ENCODE data around the gene TOP1.

TOP1 gene

GRCh38 chr20:41118632-41119031 is 90.0 kb downstream of the TOP1 start:
- TF ChIP-seq CTCF (IDR thresholded peaks at IDR 0.05; ENCODE audit: control insufficient read depth, insufficient read depth, low read depth, low read length, missing control alignments), result no peak
- no peak overlapping the region for H3K4me3 ChIP-seq (ENCODE audit: control insufficient read depth, low read depth, low read length)
- DNase-seq (ENCODE audit: low read depth), result no peak

- H3K4me3 ChIP-seq (ENCODE audit: control insufficient read depth, low read depth, low read length), result no peak overlapping the region
- no peak for DNase-seq (ENCODE audit: low read depth)
- TF ChIP-seq CTCF (IDR thresholded peaks at IDR 0.05; ENCODE audit: control insufficient read depth, insufficient read depth, low read depth, low read length, missing control alignments), result no peak
These were observed 91.3 kb downstream of the TOP1 start for GRCh38 chr20:41119614-41120561.

DNA sequence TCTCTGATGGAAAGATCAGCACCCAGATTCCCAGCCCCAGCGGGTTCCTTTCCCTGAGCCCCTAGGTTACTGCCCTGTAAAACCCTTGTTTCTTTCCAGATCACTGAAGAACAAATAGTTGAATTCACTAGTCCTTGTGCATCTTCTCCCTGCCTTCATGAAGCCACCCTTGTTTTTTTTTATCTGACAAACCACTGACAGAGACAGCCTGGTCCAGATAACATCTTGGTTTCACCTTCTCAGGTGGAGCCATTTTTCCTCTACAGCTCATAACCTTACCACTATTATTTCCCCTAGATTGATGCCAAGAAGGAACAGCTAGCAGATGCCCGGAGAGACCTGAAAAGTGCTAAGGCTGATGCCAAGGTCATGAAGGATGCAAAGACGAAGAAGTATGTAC is 92.8 kb downstream of the TOP1 start:
- no peak for TF ChIP-seq CTCF (IDR thresholded peaks at IDR 0.05; ENCODE audit: control insufficient read depth, insufficient read depth, low read depth, low read length, missing control alignments)
- no peak for DNase-seq (ENCODE audit: low read depth)
- H3K4me3 ChIP-seq (ENCODE audit: control insufficient read depth, low read depth, low read length), result no peak overlapping the region

DNA sequence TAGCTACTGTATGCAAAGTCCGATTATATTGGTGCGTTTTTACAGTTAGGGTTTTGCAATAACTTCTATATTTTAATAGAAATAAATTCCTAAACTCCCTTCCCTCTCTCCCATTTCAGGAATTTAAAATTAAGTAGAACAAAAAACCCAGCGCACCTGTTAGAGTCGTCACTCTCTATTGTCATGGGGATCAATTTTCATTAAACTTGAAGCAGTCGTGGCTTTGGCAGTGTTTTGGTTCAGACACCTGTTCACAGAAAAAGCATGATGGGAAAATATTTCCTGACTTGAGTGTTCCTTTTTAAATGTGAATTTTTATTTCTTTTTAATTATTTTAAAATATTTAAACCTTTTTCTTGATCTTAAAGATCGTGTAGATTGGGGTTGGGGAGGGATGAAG is 95.0 kb downstream of the TOP1 start:
- H3K4me3 ChIP-seq (ENCODE audit: control insufficient read depth, low read depth, low read length), result no peak overlapping the region
- DNase-seq (ENCODE audit: low read depth), result no peak
- TF ChIP-seq CTCF (IDR thresholded peaks at IDR 0.05; ENCODE audit: control insufficient read depth, insufficient read depth, low read depth, low read length, missing control alignments), result no peak

DNA sequence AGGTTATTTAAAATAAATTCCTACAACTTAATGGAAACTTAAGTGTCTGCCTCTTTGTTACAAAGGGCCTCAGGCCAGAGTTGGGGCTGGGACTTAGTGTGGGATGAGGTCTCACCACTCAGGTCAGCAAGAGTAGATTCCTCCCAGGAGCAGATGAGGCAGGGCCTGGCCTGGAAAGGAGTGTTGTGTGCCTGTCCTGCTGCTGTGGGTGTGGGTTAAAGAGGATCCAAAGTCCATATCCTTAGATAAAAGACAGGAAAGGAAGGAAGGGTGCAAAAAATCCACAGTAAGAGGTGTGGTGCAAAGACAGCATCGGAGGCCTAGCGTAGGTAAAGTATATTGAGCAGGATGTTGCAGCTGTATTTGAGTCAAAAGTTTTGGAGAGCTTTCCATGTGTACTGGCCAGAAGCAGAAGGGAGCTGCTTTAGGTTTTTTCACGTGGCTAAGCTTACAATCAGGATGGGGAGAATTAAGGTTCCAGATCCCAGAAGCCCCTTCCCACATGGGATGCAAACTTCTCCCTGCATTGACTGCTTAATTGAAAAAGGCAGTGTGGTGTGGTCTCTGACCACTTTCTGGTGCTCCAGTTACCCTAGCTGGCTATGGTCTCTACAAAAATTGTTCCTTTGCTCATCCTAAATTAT is 96.0 kb downstream of the TOP1 start:
- TF ChIP-seq CTCF (IDR thresholded peaks at IDR 0.05; ENCODE audit: control insufficient read depth, insufficient read depth, low read depth, low read length, missing control alignments), result no peak
- DNase-seq (ENCODE audit: low read depth), result no peak
- no peak overlapping the region for H3K4me3 ChIP-seq (ENCODE audit: control insufficient read depth, low read depth, low read length)

DNA sequence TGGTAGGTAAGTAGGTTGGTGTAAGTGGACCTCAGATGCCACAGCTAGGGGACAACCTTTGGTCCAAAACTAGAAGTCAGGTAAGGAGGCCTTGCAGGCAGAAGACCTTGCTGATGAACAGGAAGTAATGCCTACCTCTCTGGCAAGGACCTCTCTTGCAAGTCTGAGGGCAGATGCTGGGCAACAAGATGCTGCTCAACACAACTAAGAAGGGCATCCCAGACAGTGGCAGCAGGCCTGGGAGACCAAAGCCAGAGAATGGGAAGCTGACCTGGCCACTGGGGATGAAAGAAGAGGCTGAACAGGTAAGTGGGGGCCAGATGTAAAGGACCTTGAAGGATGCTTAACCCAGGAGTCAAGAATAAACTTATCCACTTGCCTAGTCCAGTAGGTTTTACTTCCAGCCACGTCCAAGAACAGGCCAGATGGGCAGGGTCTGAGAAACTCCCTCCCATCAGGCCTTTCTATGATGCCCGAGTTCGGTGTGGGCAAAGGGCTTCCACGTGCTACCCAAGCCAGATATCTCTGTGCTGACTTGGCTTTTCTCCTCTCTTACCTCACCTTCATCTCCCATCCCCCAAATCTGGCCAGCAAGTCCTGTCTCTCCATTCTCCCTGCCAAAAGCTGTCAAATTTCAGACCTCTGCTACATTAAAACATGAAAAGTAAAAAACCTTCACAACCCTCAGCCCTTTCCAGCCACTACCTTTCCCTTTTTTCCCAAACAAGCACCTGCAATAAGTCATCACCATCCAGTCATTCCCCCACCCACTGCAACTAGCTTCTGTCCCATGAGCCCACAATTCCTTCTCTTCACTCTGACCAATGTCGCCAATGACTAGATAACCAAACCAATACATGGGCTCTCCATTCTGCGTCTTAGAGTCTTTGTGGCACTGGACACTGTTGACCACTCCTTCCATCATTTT is 97.2 kb downstream of the TOP1 start:
- no peak for TF ChIP-seq CTCF (IDR thresholded peaks at IDR 0.05; ENCODE audit: control insufficient read depth, insufficient read depth, low read depth, low read length, missing control alignments)
- no peak for DNase-seq (ENCODE audit: low read depth)
- H3K4me3 ChIP-seq (ENCODE audit: control insufficient read depth, low read depth, low read length), result no peak overlapping the region
